Uterus (tissue), 4 donors: ENCODE results near the gene TANC1. TPM values are rescaled to one million over a fixed set of nuclear protein-coding genes. Genes with fewer than 3 reads are reported as not detected.

Experiments
- DNase-seq, 2 donors: peaks; one replicate each; pipeline ENCODE4 v3.0.0-alpha.2; 2019 to 2020
- H3K27ac ChIP-seq, 2 donors: fragments of 200-600 bp; sonication (generic); 1 replicate in 1 of 2; 2 replicates in 1 of 2; pipeline ENCODE4 v1.5.1; 2016 to 2018
- H3K27me3 ChIP-seq, 2 donors: fragments of 200-600 bp; sonication (generic); one replicate each; pipeline ENCODE4 v1.5.1; 2018 to 2019; ENCODE audit warnings: control low read depth in 1 of 2
- H3K36me3 ChIP-seq, 2 donors: fragments of 200-600 bp; sonication (generic); one replicate each; pipeline ENCODE4 v1.5.1; 2019; ENCODE audit warnings: control low read depth in 1 of 2
- H3K4me1 ChIP-seq, 2 donors: fragments of 200-600 bp; sonication (generic); one replicate each; pipeline ENCODE4 v1.5.1; 2018 to 2019; ENCODE audit warnings: control low read depth in 1 of 2
- H3K4me3 ChIP-seq, 2 donors: fragments of 200-600 bp; sonication (generic); 1 replicate in 1 of 2; 2 replicates in 1 of 2; pipeline ENCODE4 v1.5.1; 2018 to 2019; ENCODE audit warnings: mild to moderate bottlenecking in 1 of 2
- H3K9me3 ChIP-seq, 2 donors: fragments of 200-600 bp; sonication (generic); one replicate each; pipeline ENCODE4 v1.5.1; 2019; ENCODE audit warnings: control low read depth in 1 of 2
- POLR2A ChIP-seq, 2 donors: fragments of 450-650 bp; IDR thresholded peaks; one replicate each; pipeline ENCODE4 v1.6.1; 2016; ENCODE audit warnings: antibody characterized with exemption in 2 of 2, mild to moderate bottlenecking in 1 of 2, moderate library complexity in 1 of 2
- intact Hi-C: fragments of 100-400 bp; cut with DNase I; formaldehyde crosslinking; loops from one replicate; pipeline ENCODE4 v1.15.1; 2023; ENCODE audit warnings: low total_unique reads
- total RNA-seq, 4 donors: library from RNA; depleted of rRNA in 3 of 4; stranded (reverse); fragments of >200 nt in 3 of 4; gene quantifications; one replicate each; pipeline versions ENCODE4 v1.1.0 to v1.2.4, GENCODE V29; 2014 to 2023
- TF ChIP-seq, protein P1 (sequence below), 4 experiments: fragments of 200-600 bp in 2 of 4; fragments of 450-650 bp in 2 of 4; sonication (generic) in 2 of 4; IDR thresholded peaks; one replicate each; pipeline ENCODE4 v1.5.1; 2016 to 2019; ENCODE audit warnings: antibody characterized with exemption in 4 of 4, mild to moderate bottlenecking in 2 of 4, moderate library complexity in 1 of 4
- donor health status: DM: yes; HTN: yes; CAD: no.

Gene TANC1
- total RNA-seq, 4 donors from 2014 or later, result 34.7 to 92.7 (median 67.4) TPM

DNA sequence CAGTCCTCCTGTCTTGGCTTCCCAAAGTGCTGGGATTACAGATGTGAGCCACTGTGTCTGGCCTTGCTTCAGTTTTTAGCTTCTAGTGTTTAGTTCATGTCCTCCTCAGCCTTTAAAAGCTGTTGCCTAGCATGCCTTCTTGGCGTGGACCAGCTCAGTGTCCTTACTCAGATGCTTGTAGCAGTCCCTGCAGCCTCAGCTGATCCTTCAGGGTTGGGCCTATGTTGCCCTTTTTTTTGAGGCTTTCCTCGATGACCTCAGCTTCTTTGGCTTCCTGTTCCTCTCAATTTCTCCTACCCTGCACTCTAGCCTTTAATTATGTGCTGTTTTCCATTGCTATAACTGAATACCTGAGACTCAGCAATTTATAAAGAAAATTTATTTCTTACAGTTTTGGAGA is 57.7 kb downstream of the TANC1 start:
- no peak for DNase-seq
- H3K9me3 ChIP-seq, result no peaks in the 10 kb centered on the region
- intact Hi-C loops, result no loop called here
- H3K27me3 ChIP-seq, result no peaks in the 10 kb centered on the region
- TF ChIP-seq, protein P1, sequence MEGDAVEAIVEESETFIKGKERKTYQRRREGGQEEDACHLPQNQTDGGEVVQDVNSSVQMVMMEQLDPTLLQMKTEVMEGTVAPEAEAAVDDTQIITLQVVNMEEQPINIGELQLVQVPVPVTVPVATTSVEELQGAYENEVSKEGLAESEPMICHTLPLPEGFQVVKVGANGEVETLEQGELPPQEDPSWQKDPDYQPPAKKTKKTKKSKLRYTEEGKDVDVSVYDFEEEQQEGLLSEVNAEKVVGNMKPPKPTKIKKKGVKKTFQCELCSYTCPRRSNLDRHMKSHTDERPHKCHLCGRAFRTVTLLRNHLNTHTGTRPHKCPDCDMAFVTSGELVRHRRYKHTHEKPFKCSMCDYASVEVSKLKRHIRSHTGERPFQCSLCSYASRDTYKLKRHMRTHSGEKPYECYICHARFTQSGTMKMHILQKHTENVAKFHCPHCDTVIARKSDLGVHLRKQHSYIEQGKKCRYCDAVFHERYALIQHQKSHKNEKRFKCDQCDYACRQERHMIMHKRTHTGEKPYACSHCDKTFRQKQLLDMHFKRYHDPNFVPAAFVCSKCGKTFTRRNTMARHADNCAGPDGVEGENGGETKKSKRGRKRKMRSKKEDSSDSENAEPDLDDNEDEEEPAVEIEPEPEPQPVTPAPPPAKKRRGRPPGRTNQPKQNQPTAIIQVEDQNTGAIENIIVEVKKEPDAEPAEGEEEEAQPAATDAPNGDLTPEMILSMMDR (IDR thresholded peaks at IDR 0.05), result no peak
- TF ChIP-seq POLR2A (IDR thresholded peaks at IDR 0.05), result no peak
- no peaks in the 10 kb centered on the region for H3K36me3 ChIP-seq
- peaks cover 6% of the 10 kb centered on the region in 2 donors for H3K4me1 ChIP-seq
- H3K4me3 ChIP-seq, result no peak overlapping the region
- no peak overlapping the region for H3K27ac ChIP-seq

DNA sequence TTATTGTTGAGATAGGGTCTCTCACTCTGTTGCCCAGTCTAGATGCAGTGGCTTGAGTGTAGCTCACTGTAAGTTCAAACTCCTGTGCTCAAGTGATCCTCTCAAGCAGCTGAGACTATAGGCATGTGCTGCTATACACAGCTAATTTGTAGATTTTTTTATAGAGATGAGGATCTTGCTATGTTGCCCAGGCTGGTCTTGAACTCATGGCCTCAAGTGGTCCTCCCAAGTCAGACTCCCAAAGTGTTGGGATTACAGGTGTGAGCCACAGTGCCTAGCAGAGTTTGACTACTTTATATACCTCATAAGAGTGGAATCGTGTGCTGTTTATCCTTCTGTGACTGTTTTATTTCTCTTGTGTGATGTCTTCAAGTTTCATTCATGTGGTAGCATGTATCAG is 60.3 kb downstream of the TANC1 start:
- peaks cover 6 to 17% of the 10 kb centered on the region in 2 donors for H3K4me1 ChIP-seq
- no peak for TF ChIP-seq POLR2A (IDR thresholded peaks at IDR 0.05)
- H3K36me3 ChIP-seq, result no peaks in the 10 kb centered on the region
- no peak overlapping the region for H3K4me3 ChIP-seq
- no peak for DNase-seq
- peak overlapping the region; percentile 2 to 77 for H3K27ac ChIP-seq
- no peaks in the 10 kb centered on the region for H3K27me3 ChIP-seq
- intact Hi-C loops, result no loop called here
- H3K9me3 ChIP-seq, result no peaks in the 10 kb centered on the region

DNA sequence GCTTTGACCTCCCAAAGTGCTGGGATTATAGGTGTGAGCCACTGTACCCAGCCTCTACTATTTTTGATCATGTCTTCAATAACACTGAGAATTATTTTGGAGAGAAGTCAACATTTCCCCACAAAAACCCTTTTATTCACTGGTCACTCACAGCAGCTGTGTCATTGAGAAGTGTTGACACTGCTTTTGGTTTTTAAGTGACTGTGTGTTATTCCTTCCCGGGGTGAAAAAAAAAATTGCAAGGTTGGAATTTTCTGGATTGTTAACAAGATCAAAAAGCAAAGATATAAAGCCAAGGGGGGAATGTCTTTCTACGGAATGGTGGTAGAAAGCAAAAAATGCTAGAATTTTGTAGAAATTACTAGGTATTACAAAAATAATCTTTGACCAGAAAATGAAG is 61.5 kb downstream of the TANC1 start:
- Histone ChIP-seq H3K36me3 (no peaks in the 10 kb centered on the region), H3K27ac (peak overlapping the region; percentile 77 to 82), H3K27me3 (no peaks in the 10 kb centered on the region), H3K4me1 (peaks cover 11 to 17% of the 10 kb centered on the region in 2 donors), H3K4me3 (no peak overlapping the region), H3K9me3 (no peaks in the 10 kb centered on the region)
- intact Hi-C loops, result no loop called here
- TF ChIP-seq, protein P1 (IDR thresholded peaks at IDR 0.05), result no peak
- no peak for TF ChIP-seq POLR2A (IDR thresholded peaks at IDR 0.05)
- DNase-seq, result no peak

DNA sequence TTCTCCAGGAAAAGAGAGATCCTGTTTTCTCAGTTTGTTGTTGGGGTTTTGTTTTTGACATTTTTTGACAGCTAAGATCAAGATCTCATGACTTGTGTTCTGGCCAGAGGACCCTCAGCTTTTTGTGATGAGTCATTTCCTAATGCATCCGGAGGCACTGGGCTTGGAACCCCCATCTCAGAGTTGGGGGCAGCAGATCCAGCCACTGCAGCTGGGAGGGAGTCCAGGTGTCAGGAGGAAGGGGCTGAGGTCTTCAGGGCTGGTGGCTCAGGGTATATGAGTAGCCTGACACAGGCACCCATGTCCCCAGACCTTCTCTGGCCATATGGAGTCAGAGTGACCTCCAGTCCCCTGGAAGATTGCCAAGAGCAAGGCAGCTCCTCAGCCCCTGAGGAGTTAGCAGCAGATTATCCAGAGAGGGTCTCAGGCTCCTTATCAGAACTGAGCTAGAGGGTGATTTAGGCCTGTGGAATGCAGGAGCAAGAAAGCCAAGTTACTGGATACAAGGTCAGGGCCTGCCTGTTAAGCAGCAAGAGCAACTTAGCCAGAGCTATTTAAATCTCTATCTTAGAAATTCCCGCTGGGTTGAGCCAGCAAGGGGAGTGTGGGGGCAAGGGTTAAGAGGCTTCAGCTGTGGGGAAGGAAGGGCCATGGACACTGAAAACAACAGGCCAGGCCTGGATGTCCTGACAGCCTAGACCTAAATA is 62.4 kb downstream of the TANC1 start:
- Histone ChIP-seq H3K4me3 (no peak overlapping the region), H3K36me3 (no peaks in the 10 kb centered on the region), H3K27ac (peak overlapping the region; percentile 77 to 82), H3K9me3 (no peaks in the 10 kb centered on the region), H3K27me3 (no peaks in the 10 kb centered on the region), H3K4me1 (peaks cover 12 to 17% of the 10 kb centered on the region in 2 donors)
- TF ChIP-seq, protein P1 (IDR thresholded peaks at IDR 0.05), result no peak
- no peak for TF ChIP-seq POLR2A (IDR thresholded peaks at IDR 0.05)
- intact Hi-C loops, result no loop called here
- DNase-seq, result peak; percentile 80 to 84

DNA sequence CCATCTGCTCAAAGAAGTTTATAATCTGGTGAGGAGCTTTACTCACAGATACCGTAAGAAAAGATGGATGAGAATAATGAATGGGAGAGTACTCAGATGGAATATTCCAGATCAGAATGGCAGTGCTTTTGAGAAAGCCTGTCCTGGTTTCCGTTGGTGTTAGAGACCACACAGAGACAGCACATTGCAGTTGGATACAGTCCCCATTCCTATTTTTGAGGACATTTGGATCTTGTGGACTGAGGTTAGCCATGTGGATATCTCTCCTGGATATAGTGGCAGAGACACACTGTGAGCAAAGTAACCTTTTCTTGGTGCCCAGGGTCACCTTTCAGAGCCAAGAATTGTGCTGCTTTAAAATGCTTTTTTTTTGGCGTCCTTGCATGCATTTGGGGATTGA is 63.7 kb downstream of the TANC1 start:
- TF ChIP-seq, protein P1 (IDR thresholded peaks at IDR 0.05), result no peak
- no peak for TF ChIP-seq POLR2A (IDR thresholded peaks at IDR 0.05)
- peak overlapping the region; percentile 77 to 82 for H3K27ac ChIP-seq
- no peak for DNase-seq
- H3K9me3 ChIP-seq, result no peaks in the 10 kb centered on the region
- H3K4me1 ChIP-seq, result peaks cover 12 to 17% of the 10 kb centered on the region in 2 donors
- intact Hi-C loops, result no loop called here
- H3K27me3 ChIP-seq, result no peaks in the 10 kb centered on the region
- no peak overlapping the region for H3K4me3 ChIP-seq
- H3K36me3 ChIP-seq, result no peaks in the 10 kb centered on the region
